ENCODE measurements around the gene FNDC7. TPM values are rescaled to one million over a fixed set of nuclear protein-coding genes. Genes with fewer than 3 reads are reported as not detected.

Gene FNDC7
- total RNA-seq, 2 experiments from 2014 or later = 0.05 TPM; not detected in 1

- Mint-ChIP-seq H3K27me3 (ENCODE audit: low read depth) (no peaks in the 10 kb centered on the region), H3K36me3 (ENCODE audit: low read depth) (peaks cover 20% of the 10 kb centered on the region), H3K4me3 (no peak overlapping the region), H3K27ac (peak overlapping the region; percentile 84), H3K4me1 (ENCODE audit: low read depth) (peaks cover 28% of the 10 kb centered on the region), H3K9me3 (no peaks in the 10 kb centered on the region)
- DNase-seq = peak; percentile 21
- intact Hi-C loops (cut with micrococcal nuclease) = loop anchor here (1.0 kb wide), 2 partner anchors 12 to 42 kb away; partner anchors contain the start of genes PRPF38B and STXBP3
- CTCF ChIA-PET = no interaction called here
These were observed 8.8 kb upstream of the FNDC7 start for GRCh38 chr1:108703939-108704338.

GRCh38 chr1:108704496-108704895 lies 8.2 kb upstream of the FNDC7 start:
- Mint-ChIP-seq H3K4me1 (ENCODE audit: low read depth) (peaks cover 23% of the 10 kb centered on the region), H3K9me3 (no peaks in the 10 kb centered on the region)
- intact Hi-C loops (cut with micrococcal nuclease) = loop anchor here (1.0 kb wide), 2 partner anchors 12 to 42 kb away; partner anchors contain the start of genes PRPF38B and STXBP3

DNA sequence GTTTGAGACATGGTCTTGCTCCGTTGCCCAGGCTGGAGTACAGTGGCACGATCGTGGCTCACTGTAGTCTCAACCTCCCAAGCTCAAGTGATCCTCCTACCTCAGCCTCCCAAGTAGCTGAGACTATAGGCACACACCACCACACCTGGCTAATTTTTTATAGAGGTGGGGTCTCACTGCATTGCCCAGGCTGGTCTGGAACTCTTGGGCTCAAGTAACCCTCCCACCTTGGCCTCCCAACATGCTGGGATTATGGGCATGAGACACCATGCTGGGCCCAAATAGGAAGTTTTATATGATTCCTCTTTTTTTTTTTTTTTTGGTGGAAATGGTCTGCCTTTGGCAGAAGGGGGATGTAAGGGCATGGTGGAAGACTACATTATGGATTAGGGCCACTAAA lies 6.1 kb upstream of the FNDC7 start:
- no peak for DNase-seq
- CTCF ChIA-PET = no interaction called here
- intact Hi-C loops (cut with micrococcal nuclease) = no loop called here
- Mint-ChIP-seq H3K4me1 (ENCODE audit: low read depth) (peaks cover 15% of the 10 kb centered on the region), H3K27ac (no peak overlapping the region), H3K9me3 (no peaks in the 10 kb centered on the region), H3K27me3 (ENCODE audit: low read depth) (no peaks in the 10 kb centered on the region), H3K36me3 (ENCODE audit: low read depth) (peaks cover 6% of the 10 kb centered on the region), H3K4me3 (no peak overlapping the region)

More at GRCh38 chr1:108704496-108704895, 8.2 kb upstream of the FNDC7 start:
- peak overlapping the region; percentile 44 for H3K27ac Mint-ChIP-seq
- no peak for DNase-seq
- no peak overlapping the region for H3K4me3 Mint-ChIP-seq
- no peaks in the 10 kb centered on the region for H3K27me3 Mint-ChIP-seq (ENCODE audit: low read depth)
- peaks cover 15% of the 10 kb centered on the region for H3K36me3 Mint-ChIP-seq (ENCODE audit: low read depth)
- CTCF ChIA-PET = interaction anchor here (1.2 kb wide), 1 partner anchor 12 kb away, joined by 4 read pairs; the partner anchor contains the start of gene PRPF38B

- Mint-ChIP-seq H3K27ac (no peak overlapping the region), H3K27me3 (ENCODE audit: low read depth) (no peaks in the 10 kb centered on the region), H3K36me3 (ENCODE audit: low read depth) (no peaks in the 10 kb centered on the region), H3K9me3 (no peaks in the 10 kb centered on the region), H3K4me1 (ENCODE audit: low read depth) (peaks cover 11% of the 10 kb centered on the region), H3K4me3 (no peak overlapping the region)
- DNase-seq = peak; percentile 81
- CTCF ChIA-PET = interaction anchor here (0.9 to 1.7 kb wide), 7 partner anchors 11 to 147 kb away, joined by 3 to 8 read pairs (median 3); partner anchors contain the start of gene PRPF38B
- intact Hi-C loops (cut with micrococcal nuclease) = loop anchor here (1.0 to 2.0 kb wide), 3 partner anchors 64 to 197 kb away; partner anchors contain the start of gene EEIG2
These were observed 3.7 kb upstream of the FNDC7 start for GRCh38 chr1:108708691-108709660.

- CTCF ChIA-PET = no interaction called here
- Mint-ChIP-seq H3K9me3 (no peaks in the 10 kb centered on the region), H3K4me1 (ENCODE audit: low read depth) (no peaks in the 10 kb centered on the region), H3K27ac (no peak overlapping the region), H3K4me3 (no peak overlapping the region), H3K27me3 (ENCODE audit: low read depth) (no peaks in the 10 kb centered on the region), H3K36me3 (ENCODE audit: low read depth) (no peaks in the 10 kb centered on the region)
- intact Hi-C loops (cut with micrococcal nuclease) = no loop called here
- DNase-seq = no peak
These were observed 3.2 kb downstream of the FNDC7 start for GRCh38 chr1:108715932-108716331.

DNA sequence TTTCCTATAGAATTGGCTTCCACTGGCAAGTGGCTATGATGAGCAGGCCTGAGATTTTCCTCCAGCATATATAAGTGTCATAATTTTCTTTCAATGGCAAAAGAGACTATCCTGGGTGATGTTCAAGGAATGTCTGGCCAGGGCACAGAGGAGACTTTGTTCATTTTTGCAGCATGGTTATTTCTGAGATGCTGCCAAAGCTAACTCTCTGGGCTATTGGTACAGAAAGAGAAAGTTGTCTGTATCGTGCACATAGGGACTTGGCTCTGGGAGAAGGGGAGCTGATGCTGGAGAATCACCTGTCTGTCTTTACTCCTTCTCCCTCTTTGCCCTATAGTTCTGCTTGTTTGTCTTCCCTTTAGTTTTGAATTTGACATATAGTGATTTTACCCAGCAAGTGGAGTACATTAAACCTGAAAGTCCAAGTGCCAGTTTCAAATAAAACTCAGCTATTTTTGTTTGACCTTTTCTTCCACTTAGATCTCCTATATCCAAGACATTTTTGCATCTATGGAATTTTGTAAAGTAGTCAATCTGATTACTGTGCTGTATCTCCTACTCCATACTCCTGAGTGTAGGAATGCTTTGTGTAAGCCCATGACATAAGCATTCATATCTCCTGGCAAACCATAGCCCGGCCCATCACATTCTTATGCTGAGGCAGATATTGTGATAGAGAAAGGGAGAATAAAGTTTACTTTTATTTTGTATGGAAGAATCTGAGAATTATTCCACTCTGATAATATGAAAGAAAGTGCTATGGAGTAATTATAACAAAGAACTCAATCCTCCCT lies 3.9 kb downstream of the FNDC7 start:
- Mint-ChIP-seq H3K4me3 (no peak overlapping the region), H3K36me3 (ENCODE audit: low read depth) (no peaks in the 10 kb centered on the region), H3K4me1 (ENCODE audit: low read depth) (no peaks in the 10 kb centered on the region), H3K27ac (no peak overlapping the region), H3K9me3 (no peaks in the 10 kb centered on the region), H3K27me3 (ENCODE audit: low read depth) (no peaks in the 10 kb centered on the region)
- no peak for DNase-seq
- CTCF ChIA-PET = interaction anchor here (1.0 kb wide), 1 partner anchor 194 kb away, joined by 3 read pairs; no protein-coding TSS in a partner anchor
- intact Hi-C loops (cut with micrococcal nuclease) = no loop called here

DNA sequence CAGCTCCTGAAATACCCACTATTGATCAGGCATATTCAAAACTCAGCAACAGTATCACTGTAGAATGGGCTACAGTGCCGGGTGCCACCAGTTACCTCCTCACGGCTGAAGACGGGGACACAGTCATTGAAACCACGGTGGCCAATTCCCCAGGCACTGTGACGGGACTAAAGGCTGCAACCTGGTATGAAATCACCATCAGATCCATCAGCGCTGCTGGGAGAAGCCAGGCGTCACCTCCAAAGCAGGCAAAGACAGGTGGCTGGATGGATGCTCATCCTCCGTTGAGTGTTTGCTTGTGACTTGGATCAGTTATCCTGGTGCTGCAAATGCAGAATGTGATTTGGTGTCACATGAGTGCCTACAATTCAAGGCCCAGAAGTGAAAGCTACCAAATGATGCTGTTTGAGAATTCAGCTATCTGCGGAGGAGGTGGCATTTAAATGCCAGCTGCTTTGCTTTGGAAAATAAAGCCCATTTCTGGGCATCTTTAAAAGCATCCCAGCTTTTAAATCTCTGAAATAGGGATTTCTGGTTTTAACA lies 5.1 kb downstream of the FNDC7 start:
- DNase-seq = no peak
- Mint-ChIP-seq H3K27ac (no peak overlapping the region), H3K36me3 (ENCODE audit: low read depth) (no peaks in the 10 kb centered on the region), H3K27me3 (ENCODE audit: low read depth) (no peaks in the 10 kb centered on the region), H3K9me3 (no peaks in the 10 kb centered on the region), H3K4me1 (ENCODE audit: low read depth) (no peaks in the 10 kb centered on the region), H3K4me3 (no peak overlapping the region)
- intact Hi-C loops (cut with micrococcal nuclease) = no loop called here
- CTCF ChIA-PET = no interaction called here

DNA sequence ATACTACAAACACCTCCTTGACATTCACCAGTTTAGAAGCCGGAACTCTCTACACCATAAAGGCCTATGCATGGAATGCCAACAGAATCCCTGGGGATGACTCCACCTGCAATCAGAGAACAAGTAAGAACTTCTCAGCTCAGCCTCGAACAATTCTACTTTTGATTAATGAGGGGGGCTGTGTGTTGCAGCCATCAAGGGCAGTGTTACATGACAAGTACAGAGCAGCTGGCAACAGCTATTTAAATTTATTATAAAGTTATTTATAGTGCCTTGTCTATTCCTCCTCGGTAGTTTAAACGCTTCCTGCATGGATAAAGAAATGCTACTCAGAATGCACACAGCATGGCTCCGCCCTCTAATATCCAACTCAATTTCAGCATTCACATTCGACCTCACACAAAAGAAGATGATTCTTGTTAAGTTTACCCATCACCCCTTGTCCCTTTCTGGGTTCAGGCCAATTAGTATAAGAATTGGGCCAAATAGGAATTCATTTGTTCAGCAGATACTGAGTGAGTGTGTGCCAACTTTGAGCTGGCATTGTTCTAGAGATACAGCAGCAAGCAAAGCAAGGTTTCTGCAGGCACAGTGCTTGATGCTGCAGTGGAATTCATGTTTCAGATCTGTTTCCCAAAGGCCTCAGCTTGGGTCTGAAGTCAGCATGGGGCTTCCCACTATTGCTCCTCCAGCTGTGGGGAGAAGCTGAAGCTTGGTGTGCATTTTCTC lies 6.4 kb downstream of the FNDC7 start:
- no peaks in the 10 kb centered on the region for H3K4me1 Mint-ChIP-seq (ENCODE audit: low read depth)
- H3K27ac Mint-ChIP-seq = no peak overlapping the region
- no peak for DNase-seq
- CTCF ChIA-PET = no interaction called here
- intact Hi-C loops (cut with micrococcal nuclease) = no loop called here
- no peaks in the 10 kb centered on the region for H3K27me3 Mint-ChIP-seq (ENCODE audit: low read depth)
- no peak overlapping the region for H3K4me3 Mint-ChIP-seq
- no peaks in the 10 kb centered on the region for H3K9me3 Mint-ChIP-seq
- H3K36me3 Mint-ChIP-seq (ENCODE audit: low read depth) = no peaks in the 10 kb centered on the region

- Mint-ChIP-seq H3K9me3 (no peaks in the 10 kb centered on the region), H3K27ac (no peak overlapping the region), H3K27me3 (ENCODE audit: low read depth) (no peaks in the 10 kb centered on the region), H3K4me3 (no peak overlapping the region), H3K4me1 (ENCODE audit: low read depth) (no peaks in the 10 kb centered on the region), H3K36me3 (ENCODE audit: low read depth) (no peaks in the 10 kb centered on the region)
- CTCF ChIA-PET = no interaction called here
- intact Hi-C loops (cut with micrococcal nuclease) = no loop called here
- no peak for DNase-seq
These were observed 7.1 kb downstream of the FNDC7 start for GRCh38 chr1:108719656-108720435.

DNA sequence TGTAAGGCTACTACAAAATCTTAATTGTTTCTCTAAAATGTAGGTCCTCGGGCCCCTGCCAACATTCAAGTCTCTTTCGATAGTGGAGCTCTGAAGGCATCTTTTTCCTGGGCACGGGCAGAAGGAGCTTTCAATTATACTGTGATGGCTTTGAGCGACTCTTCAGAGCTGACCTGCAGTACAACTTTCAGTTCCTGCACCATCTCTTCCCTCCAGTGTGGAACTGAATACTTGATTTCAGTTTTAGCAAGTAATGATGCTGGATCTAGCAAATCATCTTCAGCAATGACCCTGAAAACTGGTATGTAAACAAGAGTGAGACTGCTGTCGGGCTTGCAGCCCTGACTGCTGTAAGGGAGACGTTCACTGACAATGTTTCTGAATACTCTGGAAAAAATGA lies 9.6 kb downstream of the FNDC7 start:
- no peaks in the 10 kb centered on the region for H3K27me3 Mint-ChIP-seq (ENCODE audit: low read depth)
- H3K9me3 Mint-ChIP-seq = no peaks in the 10 kb centered on the region
- H3K27ac Mint-ChIP-seq = no peak overlapping the region
- no peaks in the 10 kb centered on the region for H3K4me1 Mint-ChIP-seq (ENCODE audit: low read depth)
- CTCF ChIA-PET = no interaction called here
- no peak overlapping the region for H3K4me3 Mint-ChIP-seq
- intact Hi-C loops (cut with micrococcal nuclease) = no loop called here
- H3K36me3 Mint-ChIP-seq (ENCODE audit: low read depth) = no peaks in the 10 kb centered on the region
- no peak for DNase-seq

DNA sequence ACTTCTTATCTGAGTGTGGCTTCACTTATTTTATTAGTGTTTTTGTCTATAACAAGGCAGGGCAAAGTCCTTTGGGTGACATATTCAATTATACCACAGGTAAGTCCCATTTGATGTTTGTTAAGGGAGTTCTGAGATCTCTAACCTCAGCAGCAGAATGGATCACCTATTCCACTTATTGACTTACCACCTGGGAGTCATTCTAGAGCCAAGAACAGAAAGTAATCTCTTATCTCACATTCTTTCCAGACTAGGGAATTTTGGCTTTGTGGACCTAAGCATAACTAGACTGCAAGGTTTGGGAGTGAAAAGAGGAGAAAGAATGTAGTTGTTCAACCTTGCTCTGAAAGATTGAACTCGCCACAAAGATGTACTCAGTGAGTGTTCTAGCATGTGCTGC lies 13.2 kb downstream of the FNDC7 start:
- intact Hi-C loops (cut with micrococcal nuclease) = loop anchor here (2.0 kb wide), 1 partner anchor 21 kb away; the partner anchor contains the start of gene STXBP3
- Mint-ChIP-seq H3K4me3 (no peak overlapping the region), H3K4me1 (ENCODE audit: low read depth) (no peaks in the 10 kb centered on the region), H3K9me3 (no peaks in the 10 kb centered on the region), H3K27me3 (ENCODE audit: low read depth) (no peaks in the 10 kb centered on the region), H3K27ac (no peak overlapping the region), H3K36me3 (ENCODE audit: low read depth) (no peaks in the 10 kb centered on the region)
- no peak for DNase-seq
- CTCF ChIA-PET = no interaction called here

Measured in activated naive CD4-positive, alpha-beta T cell treated with anti-CD3 and anti-CD28 coated beads for 36 hours (primary cell).